GM21526 (cell line): Measurements from ENCODE around the gene HYAL3.
"Not testable (repeated sequence)": the region's sequence is repeated elsewhere in the genome, so short reads cannot be mapped to it uniquely, and the experiment has no call there.

Source experiments
- ATAC-seq: cut with Tn5 transposase; IDR thresholded peaks from one replicate; pipeline ENCODE4 v1.9.1; 2021; ENCODE audit warnings: moderate library complexity; ENCODE audit not compliant: unreplicated experiment, low FRiP score

HYAL3 gene

DNA sequence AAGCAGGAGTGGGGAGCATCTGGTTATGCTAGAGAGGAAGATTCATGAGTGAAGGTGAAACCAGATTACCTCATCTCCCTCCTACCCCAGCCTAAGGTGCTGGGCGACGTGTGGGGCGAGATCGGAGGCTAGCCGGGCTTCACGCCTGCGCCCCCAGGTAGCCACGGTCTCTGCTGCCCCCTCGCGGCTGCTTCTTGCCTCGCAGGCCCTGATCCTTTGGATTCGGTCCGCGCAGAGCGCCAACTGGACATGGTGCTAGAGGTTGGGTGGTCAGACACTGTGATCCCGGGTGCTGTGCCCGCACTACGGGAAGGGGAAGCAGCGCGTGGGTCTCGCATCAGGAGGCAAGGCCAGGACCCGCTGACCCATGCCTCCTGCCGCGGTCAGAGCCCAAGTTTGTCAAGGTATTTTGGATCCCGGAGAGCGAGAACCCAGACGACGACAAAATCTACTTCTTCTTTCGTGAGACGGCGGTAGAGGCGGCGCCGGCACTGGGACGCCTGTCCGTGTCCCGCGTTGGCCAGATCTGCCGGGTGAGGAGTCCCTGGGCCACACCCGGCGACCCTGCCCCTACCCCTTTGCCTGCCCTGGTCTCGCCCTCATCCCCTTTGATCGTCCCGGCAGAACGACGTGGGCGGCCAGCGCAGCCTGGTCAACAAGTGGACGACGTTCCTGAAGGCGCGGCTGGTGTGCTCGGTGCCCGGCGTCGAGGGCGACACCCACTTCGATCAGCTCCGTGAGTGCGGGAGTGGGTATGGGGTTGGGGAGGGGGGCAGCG is 26.1 kb downstream of the HYAL3 start:
- ATAC-seq, result peak; percentile 56

DNA sequence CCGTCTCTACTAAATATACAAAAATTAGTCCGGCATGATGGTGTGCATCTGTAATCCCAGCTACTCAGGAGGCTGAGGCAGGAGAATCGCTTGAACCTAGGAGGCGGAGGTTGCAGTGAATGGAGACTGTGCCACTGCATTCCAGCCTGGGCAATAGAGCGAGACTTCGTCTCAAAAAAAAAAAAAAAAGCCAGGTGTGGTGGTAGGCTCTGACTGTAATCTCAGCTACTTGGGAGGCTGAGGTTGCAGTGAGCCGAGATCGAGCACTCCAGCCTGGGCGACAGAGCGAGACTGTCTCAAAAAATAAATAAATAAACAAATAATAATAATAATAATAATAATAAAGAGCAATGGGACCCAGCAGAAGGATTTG is 26.7 kb downstream of the HYAL3 start:
- ATAC-seq, result not testable (repeated sequence)

- no peak for ATAC-seq
Observed at GRCh38 chr3:50271314-50271936, 27.8 kb downstream of the HYAL3 start.

- ATAC-seq, result no peak
Observed at GRCh38 chr3:50270422-50271224, 28.6 kb downstream of the HYAL3 start.

GRCh38 chr3:50269977-50270413 is 29.2 kb downstream of the HYAL3 start:
- no peak for ATAC-seq

- ATAC-seq, result no peak
Observed at GRCh38 chr3:50269460-50269859, 29.7 kb downstream of the HYAL3 start.

DNA sequence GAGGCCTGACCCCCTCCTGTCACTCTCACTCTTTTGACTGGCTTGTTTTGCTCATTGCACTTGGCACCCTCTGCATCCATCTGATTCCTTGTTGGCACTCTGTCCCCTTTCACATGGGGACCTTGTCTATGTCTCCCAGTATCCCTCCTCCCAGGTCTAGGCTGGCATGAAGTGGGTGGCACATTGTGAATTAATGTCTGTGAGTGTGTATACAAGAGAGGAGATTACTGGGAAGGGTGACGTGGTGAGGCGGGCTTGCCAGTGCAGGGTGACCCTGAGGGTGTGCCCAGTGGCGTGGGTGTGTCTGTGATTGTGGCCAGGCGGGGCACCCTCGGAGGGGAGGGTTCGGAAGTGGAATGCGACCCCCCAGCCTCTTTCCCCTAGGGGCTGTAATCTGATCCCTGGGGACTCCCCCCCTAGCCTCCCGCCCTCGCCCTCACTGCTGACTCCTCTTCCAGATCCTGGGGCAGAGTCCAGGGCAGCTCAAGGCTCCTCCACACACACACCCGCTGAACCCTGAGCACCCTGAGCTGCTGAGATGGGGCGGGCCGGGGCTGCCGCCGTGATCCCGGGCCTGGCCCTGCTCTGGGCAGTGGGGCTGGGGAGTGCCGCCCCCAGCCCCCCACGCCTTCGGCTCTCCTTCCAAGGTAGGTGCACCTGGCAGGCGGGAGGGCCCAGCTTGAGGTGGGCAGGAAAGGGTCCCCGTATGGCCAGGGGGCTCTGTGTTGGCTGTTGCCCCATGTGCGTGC is 30.3 kb downstream of the HYAL3 start, which contains the start of gene SEMA3B:
TSS of gene SEMA3B (plus strand) at position 445 of the 749 bp plus-strand sequence. CDS start at position 539, 94 bp downstream.
- ATAC-seq, result no peak

GRCh38 chr3:50268276-50268675 is 30.9 kb downstream of the HYAL3 start:
- ATAC-seq, result no peak

DNA sequence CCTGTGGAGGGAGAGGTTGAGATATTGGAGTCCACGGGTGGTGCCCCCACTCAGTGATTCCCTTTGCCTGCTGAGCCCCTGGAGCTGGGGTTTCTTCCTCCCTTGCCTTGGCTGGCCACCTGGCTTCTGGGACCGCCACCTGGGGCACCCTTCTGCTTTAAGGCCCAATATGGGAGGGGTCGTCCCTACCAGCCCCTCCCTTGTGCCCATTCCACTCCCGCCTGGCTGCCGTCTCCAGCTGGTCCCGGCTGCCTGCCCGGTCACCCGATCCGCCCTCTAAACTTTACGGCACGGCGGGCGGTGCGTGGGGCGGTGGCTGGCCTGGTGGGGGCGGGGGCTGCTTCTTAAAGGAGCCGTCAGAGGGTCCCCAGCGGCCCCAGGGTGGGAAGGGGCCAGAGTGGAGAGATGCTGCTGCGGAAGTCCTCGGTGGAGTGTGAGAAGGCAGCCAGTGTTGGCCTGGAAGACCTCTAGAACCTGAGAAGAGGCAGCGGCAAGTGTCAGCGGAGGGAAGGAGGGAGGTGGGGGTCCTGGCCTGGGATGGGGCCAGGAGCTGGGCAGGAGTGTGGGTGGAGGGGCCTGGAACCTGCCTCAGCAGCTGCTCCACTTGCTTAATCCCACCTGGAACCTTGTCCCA is 31.8 kb downstream of the HYAL3 start:
- no peak for ATAC-seq

DNA sequence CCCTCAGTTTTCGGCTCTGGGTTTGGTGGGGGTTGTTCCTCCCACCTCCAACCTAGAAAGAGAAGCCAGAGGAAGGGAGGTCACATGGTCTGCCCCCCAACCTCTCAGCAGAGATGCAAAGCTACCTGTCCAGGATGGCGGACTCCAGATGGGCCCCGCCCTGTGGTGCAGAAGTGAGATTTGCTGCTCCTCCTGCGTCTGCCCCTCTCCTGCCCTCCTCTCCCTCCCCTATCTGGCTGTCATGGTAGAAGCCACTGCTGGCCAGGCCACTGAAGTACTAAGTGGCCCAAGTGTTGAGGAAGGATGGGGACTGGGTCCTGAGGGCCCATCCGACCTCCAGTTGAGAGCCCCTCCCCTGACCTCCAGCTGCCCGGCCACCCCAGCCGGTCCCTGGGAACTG is 32.4 kb downstream of the HYAL3 start:
- ATAC-seq, result no peak

GRCh38 chr3:50266017-50266416 is 33.2 kb downstream of the HYAL3 start:
- ATAC-seq, result no peak

GRCh38 chr3:50265571-50265970 is 33.6 kb downstream of the HYAL3 start:
- ATAC-seq, result no peak

- ATAC-seq, result no peak
Observed at GRCh38 chr3:50264964-50265485, 34.2 kb downstream of the HYAL3 start.

DNA sequence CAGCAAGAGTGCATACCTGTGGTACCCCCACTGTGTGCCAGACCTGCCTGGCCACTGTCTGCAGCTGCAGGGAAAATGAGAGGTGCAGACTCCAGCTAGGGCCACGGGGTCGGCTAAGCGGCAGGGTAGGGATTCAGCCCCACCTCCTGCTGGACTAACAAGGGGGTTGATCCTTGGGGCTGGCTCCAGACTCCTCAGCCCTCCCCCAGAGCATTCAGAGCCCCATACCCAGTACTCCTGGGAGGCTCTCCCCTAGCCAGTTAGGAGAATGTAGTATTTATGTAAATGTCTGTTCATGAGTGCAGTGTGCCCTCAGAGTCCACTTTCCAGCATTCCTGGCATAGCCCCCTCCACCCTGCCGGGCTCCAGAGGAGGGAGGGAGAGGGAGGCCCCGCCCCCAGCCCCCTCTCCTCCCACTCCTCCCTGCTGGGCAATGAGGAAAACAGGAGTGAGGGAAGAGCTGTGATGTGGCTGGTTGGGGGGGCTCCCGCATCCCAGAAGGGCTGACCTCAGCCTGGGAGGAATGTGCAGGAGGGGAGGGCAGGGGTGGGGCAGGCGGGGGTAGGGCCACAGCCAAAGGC is 34.7 kb downstream of the HYAL3 start:
- no peak for ATAC-seq

DNA sequence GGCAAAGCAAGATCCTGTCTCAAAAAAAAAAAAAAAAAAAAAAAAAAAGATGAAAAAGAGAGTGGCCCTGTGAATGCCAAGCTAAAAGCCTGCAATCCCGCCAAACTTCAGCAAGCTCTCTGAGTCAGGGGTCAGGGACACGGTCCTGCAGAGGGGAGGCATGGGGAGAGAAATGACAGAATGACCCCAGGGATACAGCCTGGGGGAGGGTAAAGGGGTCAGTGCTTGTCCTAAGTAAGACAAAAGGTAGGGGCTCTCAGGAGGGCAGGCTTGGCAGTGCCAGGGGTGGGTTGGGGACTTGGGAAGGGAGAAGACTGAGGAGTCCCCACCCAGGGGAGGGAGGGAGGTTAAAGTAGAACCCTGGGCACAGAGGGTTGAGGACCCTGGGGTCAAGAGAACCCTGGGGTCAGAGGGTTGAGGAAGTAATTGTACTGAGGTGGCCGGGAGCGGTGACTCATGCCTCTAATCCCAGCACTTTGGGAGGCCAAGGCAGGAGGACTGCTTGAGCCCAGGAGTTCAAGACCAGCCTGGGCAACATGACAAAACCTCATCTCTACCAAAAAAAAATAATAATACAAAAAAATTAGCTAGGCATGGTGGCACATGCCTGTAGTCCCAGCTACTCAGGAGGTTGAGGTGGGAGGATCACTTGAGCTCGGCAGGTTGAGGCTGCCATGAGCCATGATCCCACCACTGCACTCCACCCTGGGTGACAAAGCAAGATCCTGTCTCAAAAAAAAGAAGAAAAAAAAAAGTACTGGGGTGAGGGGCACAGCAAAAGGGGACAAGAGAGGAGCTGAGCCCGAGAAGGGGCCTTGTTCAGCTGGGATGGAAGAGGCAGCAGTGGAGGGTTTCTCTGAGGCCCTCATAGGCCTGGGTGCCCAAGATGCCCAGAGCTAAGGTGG is 35.5 kb downstream of the HYAL3 start:
- no peak for ATAC-seq

- ATAC-seq, result no peak
Observed at GRCh38 chr3:50262778-50263177, 36.4 kb downstream of the HYAL3 start.

GRCh38 chr3:50262200-50262599 is 37.0 kb downstream of the HYAL3 start:
- ATAC-seq, result not testable (repeated sequence)

DNA sequence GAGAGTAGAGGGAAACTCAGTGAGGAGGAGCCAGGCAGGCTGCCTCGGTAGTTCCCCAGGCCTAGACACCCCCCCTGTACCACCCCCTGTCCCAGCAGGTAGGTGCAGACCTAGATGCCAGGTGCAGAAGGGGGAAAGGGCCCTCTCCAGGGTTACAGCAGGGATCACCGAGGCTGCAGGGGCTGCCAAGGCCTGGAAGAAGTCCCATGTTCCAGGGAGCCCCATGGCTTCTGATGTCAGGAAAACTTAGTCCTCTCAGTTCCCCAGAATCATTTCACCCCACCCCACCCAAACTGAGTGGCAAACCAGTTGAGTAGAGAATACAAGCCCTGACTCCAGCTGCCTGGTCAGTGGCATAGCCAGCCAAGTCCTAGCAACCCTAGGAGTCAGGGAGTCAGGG is 37.7 kb downstream of the HYAL3 start:
- no peak for ATAC-seq
